ENCODE data around the gene GAMT.

- TF ChIP-seq CTCF (IDR thresholded peaks at IDR 0.05; ENCODE audit: borderline replicate concordance, extremely low read depth, low read length, poor library complexity, severe bottlenecking), result no peak
- no peak for TF ChIP-seq EZH2 (IDR thresholded peaks at IDR 0.05; ENCODE audit: borderline replicate concordance, low read depth, low read length, severe bottlenecking)
Observed at GRCh38 chr19:1447944-1448343, 46.6 kb upstream of the GAMT start.
